Esophagus squamous epithelium (tissue), 4 donors: ENCODE results near the gene IER5L.

Experiments
- CTCF ChIP-seq, 6 experiments: fragments of 450-650 bp in 4 of 6; fragments of 200-600 bp in 2 of 6; sonication (generic) in 2 of 6; IDR thresholded peaks; one replicate each; pipeline ENCODE4 v1.5.1; 2016 to 2019; ENCODE audit warnings: antibody characterized with exemption in 6 of 6, mild to moderate bottlenecking in 4 of 6, moderate library complexity in 4 of 6
- POLR2A ChIP-seq, 4 donors: fragments of 450-650 bp; IDR thresholded peaks; one replicate each; pipeline ENCODE4 v1.6.1; 2017; ENCODE audit warnings: antibody characterized with exemption in 4 of 4, mild to moderate bottlenecking in 4 of 4, moderate library complexity in 3 of 4

GRCh38 chr9:129140397-129141065 lies 37.5 kb downstream of the IER5L start:
- TF ChIP-seq POLR2A (IDR thresholded peaks at IDR 0.05) (peak in 1 of 4 donors; percentile 8), CTCF (IDR thresholded peaks at IDR 0.05) (no peak)
